Gastrocnemius medialis (tissue), 4 donors: ENCODE measurements around the gene ITPRIP.

Source experiments
- CTCF ChIP-seq, 5 experiments: fragments of 450-650 bp in 3 of 5; fragments of 200-600 bp in 2 of 5; sonication (generic) in 2 of 5; IDR thresholded peaks in 4 of 5; conservative IDR thresholded peaks in 1 of 5; 1 replicate in 4 of 5; 2 replicates in 1 of 5; pipeline ENCODE4 v1.5.1; 2016 to 2019; ENCODE audit warnings: antibody characterized with exemption in 5 of 5, mild to moderate bottlenecking in 3 of 5, moderate library complexity in 3 of 5
- POLR2A ChIP-seq, 2 donors: fragments of 450-650 bp; IDR thresholded peaks; one replicate each; pipeline ENCODE4 v1.6.1; 2017; ENCODE audit warnings: antibody characterized with exemption in 2 of 2, mild to moderate bottlenecking in 2 of 2, moderate library complexity in 2 of 2

GRCh38 chr10:104286939-104287338 is 51.3 kb downstream of the ITPRIP start:
- TF ChIP-seq CTCF (IDR thresholded peaks at IDR 0.05 in 4 of 5, conservative IDR thresholded peaks at IDR 0.05 in 1 of 5), result no peak
- TF ChIP-seq POLR2A (IDR thresholded peaks at IDR 0.05), result no peak
